ENCODE results near the gene DAB2IP. TPM values are rescaled to one million over a fixed set of nuclear protein-coding genes. Genes with fewer than 3 reads are reported as not detected.

Gene DAB2IP
- total and polyA plus RNA-seq, 2 donors from 2014 or later: 33.8 to 105 TPM

DNA sequence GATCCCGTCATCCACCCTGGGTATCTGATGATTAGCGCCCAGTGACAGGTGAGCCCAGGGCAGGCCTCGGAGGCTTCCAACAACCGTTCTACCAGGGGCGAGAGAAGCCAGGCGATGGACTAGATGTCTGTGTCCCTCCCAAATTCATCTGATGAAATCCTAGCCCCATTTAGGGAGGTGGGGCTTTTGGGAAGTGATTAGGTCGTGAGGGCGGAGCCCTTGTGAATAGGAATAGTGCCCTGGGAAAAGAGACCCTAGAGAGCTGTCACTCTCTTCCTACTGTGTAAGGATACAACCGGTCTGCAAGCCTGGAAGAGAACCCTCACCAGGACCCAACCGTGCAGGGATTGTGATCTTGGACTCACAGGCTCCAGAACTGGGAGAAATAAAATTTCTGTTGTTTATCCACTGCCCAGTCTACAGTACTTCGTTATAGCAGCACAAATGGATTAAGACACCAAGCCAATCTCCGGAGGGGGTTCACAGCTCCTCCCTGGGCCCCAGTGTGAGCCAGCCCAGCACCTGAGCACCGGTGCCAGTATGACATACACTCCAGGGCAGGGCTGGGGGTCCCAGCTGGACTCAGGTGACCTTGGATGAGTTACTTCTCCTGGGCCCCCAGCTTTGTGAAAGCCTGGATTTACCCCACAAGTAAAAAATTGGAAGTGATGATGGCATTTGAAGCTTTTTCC, 162.2 kb downstream of the DAB2IP start:
- FAIRE-seq (no peak), DNase-seq (no peak)
- no peaks in the 10 kb centered on the region for H3K4me1 ChIP-seq (ENCODE audit: control insufficient read depth in 2 of 3, insufficient read depth in 2 of 3, low read depth in 1 of 3, low read length in 3 of 3)
- no peak overlapping the region for H3K27ac ChIP-seq (ENCODE audit: low read depth in 2 of 2, low read length in 2 of 2)
- H3K27me3 ChIP-seq (ENCODE audit: control insufficient read depth, insufficient read depth, low read length): no peaks in the 10 kb centered on the region
- H3K9ac ChIP-seq (ENCODE audit: low read length in 3 of 3): no peak overlapping the region
- H3K9me3 ChIP-seq (ENCODE audit: control insufficient read depth in 2 of 3, insufficient read depth in 1 of 3, low read length in 3 of 3): no peaks in the 10 kb centered on the region
- no peak overlapping the region for H3K4me3 ChIP-seq (ENCODE audit: low read length in 3 of 3)
- TF ChIP-seq, protein P1, sequence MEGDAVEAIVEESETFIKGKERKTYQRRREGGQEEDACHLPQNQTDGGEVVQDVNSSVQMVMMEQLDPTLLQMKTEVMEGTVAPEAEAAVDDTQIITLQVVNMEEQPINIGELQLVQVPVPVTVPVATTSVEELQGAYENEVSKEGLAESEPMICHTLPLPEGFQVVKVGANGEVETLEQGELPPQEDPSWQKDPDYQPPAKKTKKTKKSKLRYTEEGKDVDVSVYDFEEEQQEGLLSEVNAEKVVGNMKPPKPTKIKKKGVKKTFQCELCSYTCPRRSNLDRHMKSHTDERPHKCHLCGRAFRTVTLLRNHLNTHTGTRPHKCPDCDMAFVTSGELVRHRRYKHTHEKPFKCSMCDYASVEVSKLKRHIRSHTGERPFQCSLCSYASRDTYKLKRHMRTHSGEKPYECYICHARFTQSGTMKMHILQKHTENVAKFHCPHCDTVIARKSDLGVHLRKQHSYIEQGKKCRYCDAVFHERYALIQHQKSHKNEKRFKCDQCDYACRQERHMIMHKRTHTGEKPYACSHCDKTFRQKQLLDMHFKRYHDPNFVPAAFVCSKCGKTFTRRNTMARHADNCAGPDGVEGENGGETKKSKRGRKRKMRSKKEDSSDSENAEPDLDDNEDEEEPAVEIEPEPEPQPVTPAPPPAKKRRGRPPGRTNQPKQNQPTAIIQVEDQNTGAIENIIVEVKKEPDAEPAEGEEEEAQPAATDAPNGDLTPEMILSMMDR (IDR thresholded peaks at IDR 0.05; ENCODE audit: borderline replicate concordance, extremely low read depth, insufficient read depth): no peak
- intact Hi-C loops (cut with DNase I): no loop called here
- H3K36me3 ChIP-seq (ENCODE audit: control insufficient read depth in 2 of 3, insufficient read depth in 3 of 3, low read length in 3 of 3): no peaks in the 10 kb centered on the region

DNA sequence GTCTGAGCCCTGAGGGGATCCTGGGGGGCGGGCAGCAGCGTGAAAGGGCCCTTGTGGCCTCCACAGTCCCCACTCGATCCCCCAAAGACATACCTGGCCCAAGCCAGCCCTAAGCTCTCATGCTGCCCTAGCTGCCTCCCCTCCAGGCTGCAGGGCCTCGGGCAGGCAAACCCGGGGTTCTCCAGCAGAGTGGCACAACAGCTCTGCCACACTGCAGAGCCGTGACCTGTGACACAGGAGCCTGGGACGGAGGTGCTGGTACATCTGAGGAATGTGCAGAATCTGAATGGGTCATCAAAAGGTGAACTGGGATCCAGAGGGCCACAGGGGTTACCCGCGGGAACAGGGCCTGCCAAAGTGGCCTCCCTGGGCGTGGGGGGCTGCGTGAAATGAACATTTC, 163.2 kb downstream of the DAB2IP start:
- FAIRE-seq: no peak

GRCh38 chr9:121815084-121815483, 163.7 kb downstream of the DAB2IP start:
- no peak overlapping the region for H3K27ac ChIP-seq (ENCODE audit: low read depth in 2 of 2, low read length in 2 of 2)
- no peaks in the 10 kb centered on the region for H3K27me3 ChIP-seq (ENCODE audit: control insufficient read depth, insufficient read depth, low read length)
- H3K36me3 ChIP-seq (ENCODE audit: control insufficient read depth in 2 of 3, insufficient read depth in 3 of 3, low read length in 3 of 3): no peaks in the 10 kb centered on the region
- H3K4me1 ChIP-seq (ENCODE audit: control insufficient read depth in 2 of 3, insufficient read depth in 2 of 3, low read depth in 1 of 3, low read length in 3 of 3): no peaks in the 10 kb centered on the region
- H3K9me3 ChIP-seq (ENCODE audit: control insufficient read depth in 2 of 3, insufficient read depth in 1 of 3, low read length in 3 of 3): no peaks in the 10 kb centered on the region
- no peak for FAIRE-seq
- H3K4me3 ChIP-seq (ENCODE audit: low read length in 3 of 3): no peak overlapping the region
- TF ChIP-seq, protein P1 (IDR thresholded peaks at IDR 0.05; ENCODE audit: borderline replicate concordance, extremely low read depth, insufficient read depth): no peak
- H3K9ac ChIP-seq (ENCODE audit: low read length in 3 of 3): no peak overlapping the region
- intact Hi-C loops (cut with DNase I): no loop called here
- no peak for DNase-seq

More for the DNA sequence above, 163.2 kb downstream of the DAB2IP start:
- H3K27ac ChIP-seq (ENCODE audit: low read depth in 2 of 2, low read length in 2 of 2): no peak overlapping the region
- H3K9me3 ChIP-seq (ENCODE audit: control insufficient read depth in 2 of 3, insufficient read depth in 1 of 3, low read length in 3 of 3): no peaks in the 10 kb centered on the region
- no peak overlapping the region for H3K4me3 ChIP-seq (ENCODE audit: low read length in 3 of 3)
- no peaks in the 10 kb centered on the region for H3K36me3 ChIP-seq (ENCODE audit: control insufficient read depth in 2 of 3, insufficient read depth in 3 of 3, low read length in 3 of 3)
- intact Hi-C loops (cut with DNase I): no loop called here
- DNase-seq: no peak
- no peaks in the 10 kb centered on the region for H3K27me3 ChIP-seq (ENCODE audit: control insufficient read depth, insufficient read depth, low read length)
- H3K4me1 ChIP-seq (ENCODE audit: control insufficient read depth in 2 of 3, insufficient read depth in 2 of 3, low read depth in 1 of 3, low read length in 3 of 3): no peaks in the 10 kb centered on the region
- no peak overlapping the region for H3K9ac ChIP-seq (ENCODE audit: low read length in 3 of 3)
- TF ChIP-seq, protein P1 (IDR thresholded peaks at IDR 0.05; ENCODE audit: borderline replicate concordance, extremely low read depth, insufficient read depth): no peak

All from kidney (tissue), 14 donors.